GM18505 (cell line): ENCODE results near the gene FAM89B.

ENCODE experiments used
- ATAC-seq: cut with Tn5 transposase; IDR thresholded peaks from one replicate; pipeline ENCODE4 v1.9.1; 2021; ENCODE audit not compliant: unreplicated experiment
- POLR2A ChIP-seq: IDR thresholded peaks from 4 replicates; pipeline ENCODE4 v1.6.1; 2011; ENCODE audit warnings: borderline replicate concordance; ENCODE audit not compliant: insufficient read depth, insufficient read length; ENCODE audit errors: extremely low read depth

FAM89B gene

DNA sequence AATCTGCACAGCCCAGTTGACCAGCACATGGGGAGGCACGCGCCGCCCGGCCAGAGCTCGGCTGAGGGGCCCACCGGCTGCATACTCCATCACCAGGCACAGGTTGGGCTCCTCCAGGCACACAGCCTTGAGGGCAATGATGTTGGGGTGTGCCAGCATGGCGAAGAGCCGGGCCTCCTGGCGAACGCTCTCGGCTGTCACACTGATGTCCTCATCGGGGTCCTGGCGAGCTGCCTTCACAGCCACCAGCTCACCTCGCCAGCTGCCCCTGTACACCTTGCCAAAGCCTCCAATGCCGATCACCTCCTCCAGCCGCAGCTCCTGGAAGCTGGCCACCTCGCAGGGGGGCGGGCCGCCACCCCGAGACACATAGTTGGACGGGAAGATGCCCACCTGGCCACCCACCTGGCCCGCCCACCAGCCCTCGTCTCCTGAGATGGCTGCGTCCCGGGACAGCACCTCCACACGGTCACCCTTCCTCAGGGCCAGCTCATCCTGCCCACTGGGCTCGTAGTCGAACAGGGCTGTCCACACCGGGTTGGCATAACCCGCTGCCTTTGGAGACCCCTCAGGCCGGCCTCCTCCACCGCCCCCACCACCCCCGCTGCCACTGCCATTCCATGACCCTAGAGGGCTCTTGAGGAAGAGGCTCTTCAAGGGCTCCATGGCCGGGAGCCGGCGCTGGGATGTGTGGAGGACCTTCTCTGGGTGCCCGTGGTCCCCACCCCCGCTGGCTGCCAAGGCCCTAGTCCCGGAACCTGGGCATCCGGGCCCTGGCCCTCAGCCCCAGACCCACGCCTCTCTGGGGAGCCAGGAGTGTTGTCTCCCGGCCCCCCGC lies 41.0 kb downstream of the FAM89B start:
- TF ChIP-seq POLR2A, result peak; percentile 35
- no peak for ATAC-seq

- ATAC-seq, result peak; percentile 71
Measured at GRCh38 chr11:65615229-65615949, 43.1 kb downstream of the FAM89B start, which contains the start of gene PCNX3. Gene PCNX3, plus strand, starts transcription at chr11:65615776. Its CDS starts 536 bp downstream, at chr11:65616312.

DNA sequence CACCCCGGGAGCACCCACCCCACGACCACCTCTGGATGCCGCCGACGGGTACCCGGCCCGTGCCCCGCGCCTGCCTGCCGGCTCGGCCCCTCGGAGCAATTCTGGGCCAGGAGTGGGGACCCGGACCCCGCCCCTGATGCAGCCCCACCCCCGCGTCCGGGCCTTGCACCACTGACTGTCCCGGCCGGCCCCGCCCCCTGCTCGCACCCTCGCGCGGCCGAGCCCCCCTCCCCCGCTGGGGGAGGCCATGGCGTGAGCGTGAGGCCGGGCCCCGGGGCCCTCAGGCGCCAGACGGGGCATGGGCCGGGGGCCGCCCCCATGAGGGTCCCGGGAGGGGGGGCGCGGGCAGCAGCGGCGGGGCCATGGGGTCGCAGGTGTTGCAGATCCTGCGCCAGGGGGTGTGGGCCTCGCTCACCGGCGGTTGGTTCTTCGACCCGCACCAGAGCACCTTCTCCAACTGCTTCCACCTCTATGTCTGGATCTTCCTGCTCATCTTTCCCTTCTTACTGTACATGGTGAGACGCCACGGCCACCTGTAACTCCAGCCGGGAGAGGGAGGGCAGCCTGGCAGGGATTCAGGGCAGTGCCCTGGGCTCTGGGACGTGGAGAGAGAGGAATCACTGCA lies 43.7 kb downstream of the FAM89B start:
- ATAC-seq, result no peak
- no peak for TF ChIP-seq POLR2A

More at GRCh38 chr11:65615229-65615949, 43.1 kb downstream of the FAM89B start, which contains the start of gene PCNX3:
- peak; percentile 70 for TF ChIP-seq POLR2A

GRCh38 chr11:65616575-65617001 lies 44.2 kb downstream of the FAM89B start:
- TF ChIP-seq POLR2A, result no peak
- no peak for ATAC-seq

DNA sequence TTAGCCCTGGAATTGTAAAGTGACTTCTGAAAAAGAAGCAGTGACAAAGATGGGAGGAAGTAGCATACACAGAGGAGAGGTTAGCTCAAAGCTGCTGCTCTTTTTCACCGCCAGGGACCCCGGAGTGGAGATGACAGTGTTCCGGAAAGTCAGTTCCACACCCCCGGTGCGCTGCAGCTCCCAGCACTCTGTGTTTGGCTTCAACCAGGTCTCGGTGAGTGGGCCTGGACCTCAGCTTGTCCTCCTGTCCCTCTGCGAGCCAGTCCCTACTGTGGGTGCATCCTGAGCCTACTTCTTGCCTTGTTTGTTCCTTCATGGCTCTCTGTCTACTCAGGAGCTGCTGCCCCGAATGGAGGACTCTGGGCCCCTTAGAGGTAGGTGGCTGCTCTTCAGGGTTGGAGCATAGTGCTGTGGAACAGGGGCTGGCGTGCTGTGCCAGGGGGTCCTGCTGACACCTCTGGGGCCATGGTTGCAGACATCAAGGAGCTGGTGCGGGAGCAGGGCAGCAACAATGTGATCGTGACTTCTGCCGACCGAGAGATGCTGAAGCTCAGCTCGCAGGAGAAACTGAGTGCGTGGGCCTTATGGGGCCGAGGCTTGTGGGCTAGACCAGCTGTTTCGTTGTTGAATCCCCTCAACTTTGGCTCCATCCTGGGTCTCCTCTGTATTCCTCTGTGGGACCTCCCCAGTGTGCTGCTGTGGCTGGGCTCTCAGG lies 45.0 kb downstream of the FAM89B start:
- TF ChIP-seq POLR2A, result no peak
- ATAC-seq, result no peak

- TF ChIP-seq POLR2A, result no peak
- no peak for ATAC-seq
Measured at GRCh38 chr11:65617990-65618751, 45.8 kb downstream of the FAM89B start.

GRCh38 chr11:65618763-65619162 lies 46.4 kb downstream of the FAM89B start:
- ATAC-seq, result no peak
- TF ChIP-seq POLR2A, result no peak

DNA sequence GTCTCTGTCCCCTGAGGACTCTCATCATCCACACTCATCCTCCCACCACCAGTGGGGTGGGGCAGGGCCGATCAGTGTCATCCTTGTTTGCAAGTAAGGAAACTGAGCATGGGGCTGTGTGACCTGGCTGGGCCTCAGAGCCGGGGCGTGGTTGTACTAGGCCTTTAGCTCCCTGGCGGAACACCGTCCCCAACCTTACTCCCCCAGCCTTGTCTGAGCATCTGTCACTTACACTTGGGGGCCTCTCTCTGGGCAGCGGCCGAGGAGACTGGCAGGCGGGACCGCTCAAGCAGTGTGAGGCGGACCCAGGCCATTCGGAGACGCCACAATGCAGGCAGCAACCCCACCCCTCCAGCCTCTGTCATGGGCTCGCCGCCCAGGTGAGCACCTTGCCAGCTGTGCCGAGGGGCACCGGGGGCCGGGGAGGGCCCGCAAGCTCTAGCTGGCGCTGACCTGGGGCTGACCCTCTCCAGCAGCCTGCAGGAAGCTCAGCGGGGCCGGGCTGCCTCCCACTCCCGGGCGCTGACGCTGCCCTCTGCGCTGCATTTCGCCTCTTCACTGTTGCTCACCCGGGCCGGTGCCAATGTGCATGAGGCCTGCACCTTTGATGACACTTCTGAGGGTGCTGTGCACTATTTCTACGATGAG lies 47.1 kb downstream of the FAM89B start:
- no peak for TF ChIP-seq POLR2A
- no peak for ATAC-seq

- ATAC-seq, result no peak
- TF ChIP-seq POLR2A, result no peak
Measured at GRCh38 chr11:65620666-65621065, 48.3 kb downstream of the FAM89B start.

DNA sequence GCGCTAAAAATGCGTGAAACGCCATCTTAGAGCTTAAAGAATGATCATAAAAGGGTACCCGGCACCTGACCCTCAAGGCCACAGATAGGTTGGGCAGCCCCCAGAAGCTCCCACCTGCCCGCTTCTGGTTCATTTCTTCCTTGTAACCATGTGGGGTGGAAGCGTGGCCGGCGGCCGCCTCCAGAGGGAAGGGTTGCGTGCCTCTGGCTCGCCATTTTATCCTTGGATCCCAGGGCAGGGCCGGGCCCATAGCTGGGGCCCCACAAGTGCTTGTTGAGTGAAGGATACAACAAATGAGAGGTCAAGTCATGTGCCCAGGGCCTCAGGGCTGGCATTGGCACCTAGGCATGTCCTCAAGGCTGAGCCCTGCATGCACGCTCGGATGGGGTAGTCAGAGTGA lies 49.1 kb downstream of the FAM89B start:
- no peak for ATAC-seq
- TF ChIP-seq POLR2A, result no peak

DNA sequence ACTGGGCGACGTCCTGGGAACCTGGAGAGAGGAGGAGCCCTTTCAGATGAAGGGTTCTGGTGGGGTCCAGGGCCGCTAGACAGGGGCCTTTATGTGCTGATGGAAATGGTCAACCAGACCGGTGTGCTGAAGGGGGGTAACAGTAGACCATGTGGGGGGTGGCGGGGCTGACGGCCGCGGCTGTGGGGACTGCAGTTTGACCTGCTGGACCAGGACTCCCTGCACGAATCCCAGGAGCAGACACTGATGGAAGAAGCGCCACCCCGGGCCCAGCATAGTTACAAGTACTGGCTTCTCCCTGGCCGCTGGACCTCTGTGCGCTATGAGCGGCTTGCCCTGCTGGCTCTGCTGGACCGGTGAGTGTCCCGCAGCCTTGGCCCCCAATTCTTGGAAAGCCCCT lies 49.7 kb downstream of the FAM89B start:
- ATAC-seq, result no peak
- no peak for TF ChIP-seq POLR2A

- TF ChIP-seq POLR2A, result no peak
- ATAC-seq, result no peak
Measured at GRCh38 chr11:65623177-65623576, 50.8 kb downstream of the FAM89B start.
